Ishikawa (cell line): ENCODE results near the gene ADH6.

Experiments
- CEBPB ChIP-seq: IDR thresholded peaks from 2 replicates; pipeline ENCODE4 v1.6.1; 2012
- CREB1 ChIP-seq: IDR thresholded peaks from 2 replicates; pipeline ENCODE4 v1.6.1; 2012; ENCODE audit warnings: low read depth
- EGR1 ChIP-seq: IDR thresholded peaks from 2 replicates; pipeline ENCODE4 v1.6.1; 2012
- EP300 ChIP-seq: IDR thresholded peaks from 2 replicates; pipeline ENCODE4 v1.6.1; 2012; ENCODE audit warnings: borderline replicate concordance
- FOXM1 ChIP-seq: IDR thresholded peaks from 2 replicates; pipeline ENCODE4 v1.6.1; 2012; ENCODE audit warnings: low read depth, borderline replicate concordance
- MAX ChIP-seq: IDR thresholded peaks from 2 replicates; pipeline ENCODE4 v1.6.1; 2012
- RAD21 ChIP-seq: IDR thresholded peaks from 2 replicates; pipeline ENCODE4 v1.6.1; 2012; ENCODE audit warnings: low read depth
- REST ChIP-seq: IDR thresholded peaks from 2 replicates; pipeline ENCODE4 v1.6.1; 2012; ENCODE audit warnings: low read depth, mild to moderate bottlenecking
- TAF1 ChIP-seq: IDR thresholded peaks from 2 replicates; pipeline ENCODE4 v1.6.1; 2012; ENCODE audit warnings: low read depth, mild to moderate bottlenecking
- TCF12 ChIP-seq: IDR thresholded peaks from 2 replicates; pipeline ENCODE4 v1.6.1; 2012; ENCODE audit warnings: low read depth
- TEAD4 ChIP-seq: IDR thresholded peaks from 2 replicates; pipeline ENCODE4 v1.6.1; 2012
- USF1 ChIP-seq: IDR thresholded peaks from 2 replicates; pipeline ENCODE4 v1.6.1; 2012
- YY1 ChIP-seq: IDR thresholded peaks from 2 replicates; pipeline ENCODE4 v1.6.1; 2012; ENCODE audit warnings: low read depth
- ZBTB7A ChIP-seq: IDR thresholded peaks from 2 replicates; pipeline ENCODE4 v1.6.1; 2012; ENCODE audit warnings: low read depth

GRCh38 chr4:99180382-99181070 is 38.5 kb downstream of the ADH6 start:
- TF ChIP-seq YY1 (no peak), RAD21 (no peak), EP300 (no peak), MAX (no peak), REST (no peak), TCF12 (no peak), CREB1 (no peak), TAF1 (no peak), USF1 (no peak), CEBPB (no peak), FOXM1 (no peak), ZBTB7A (no peak), EGR1 (no peak), TEAD4 (no peak)
